Measurements from ENCODE around the gene KRI1. TPM values are rescaled to one million over a fixed set of nuclear protein-coding genes. Genes with fewer than 3 reads are reported as not detected.
"Not testable (repeated sequence)": the region's sequence is repeated elsewhere in the genome, so short reads cannot be mapped to it uniquely, and the experiment has no call there.

KRI1 gene
- total RNA-seq, 2 donors from 2014 or later = 14.4 to 37.7 TPM

DNA sequence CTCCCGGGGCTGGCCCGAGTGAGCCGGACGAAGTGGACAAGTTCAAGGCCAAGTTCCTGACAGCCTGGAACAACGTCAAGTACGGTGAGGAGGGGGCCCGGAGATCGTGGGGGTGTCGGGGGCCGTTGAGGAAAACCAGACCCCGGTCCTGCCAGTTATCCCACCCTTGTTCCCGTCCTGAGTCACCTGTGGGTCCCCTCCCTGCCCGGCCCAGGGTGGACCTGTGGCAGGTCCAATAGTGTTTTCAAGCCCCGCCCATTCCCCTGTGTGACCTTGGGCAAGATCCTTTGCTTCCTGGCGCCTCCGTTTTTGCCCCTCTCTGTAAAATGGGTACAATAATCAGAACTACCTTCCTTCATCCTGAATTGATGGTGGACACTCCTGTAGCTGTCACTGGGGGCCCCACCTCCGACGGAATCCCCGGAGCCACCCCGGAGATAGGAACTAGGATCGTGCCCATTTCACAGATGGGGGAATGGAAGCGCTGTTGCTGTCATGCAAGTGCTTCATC is 21.5 kb downstream of the KRI1 start:
- no peak for ATAC-seq (ENCODE audit: insufficient number of reproducible peaks, low FRiP score, low read depth)
- no peaks in the 10 kb centered on the region for H3K9me3 ChIP-seq
- TF ChIP-seq, protein P1, sequence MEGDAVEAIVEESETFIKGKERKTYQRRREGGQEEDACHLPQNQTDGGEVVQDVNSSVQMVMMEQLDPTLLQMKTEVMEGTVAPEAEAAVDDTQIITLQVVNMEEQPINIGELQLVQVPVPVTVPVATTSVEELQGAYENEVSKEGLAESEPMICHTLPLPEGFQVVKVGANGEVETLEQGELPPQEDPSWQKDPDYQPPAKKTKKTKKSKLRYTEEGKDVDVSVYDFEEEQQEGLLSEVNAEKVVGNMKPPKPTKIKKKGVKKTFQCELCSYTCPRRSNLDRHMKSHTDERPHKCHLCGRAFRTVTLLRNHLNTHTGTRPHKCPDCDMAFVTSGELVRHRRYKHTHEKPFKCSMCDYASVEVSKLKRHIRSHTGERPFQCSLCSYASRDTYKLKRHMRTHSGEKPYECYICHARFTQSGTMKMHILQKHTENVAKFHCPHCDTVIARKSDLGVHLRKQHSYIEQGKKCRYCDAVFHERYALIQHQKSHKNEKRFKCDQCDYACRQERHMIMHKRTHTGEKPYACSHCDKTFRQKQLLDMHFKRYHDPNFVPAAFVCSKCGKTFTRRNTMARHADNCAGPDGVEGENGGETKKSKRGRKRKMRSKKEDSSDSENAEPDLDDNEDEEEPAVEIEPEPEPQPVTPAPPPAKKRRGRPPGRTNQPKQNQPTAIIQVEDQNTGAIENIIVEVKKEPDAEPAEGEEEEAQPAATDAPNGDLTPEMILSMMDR (IDR thresholded peaks at IDR 0.05) = no peak
- peaks cover 12 to 18% of the 10 kb centered on the region in 2 donors for H3K4me1 ChIP-seq (ENCODE audit: control insufficient read depth in 1 of 2, low read depth in 2 of 2)
- peaks cover 11% of the 10 kb centered on the region for H3K36me3 ChIP-seq
- DNase-seq (ENCODE audit: low spot score) = no peak
- H3K27ac ChIP-seq = peak overlapping the region; percentile 81 to 82
- no peaks in the 10 kb centered on the region for H3K27me3 ChIP-seq (replicated peaks; ENCODE audit: insufficient read depth)
- H3K4me3 ChIP-seq = peak overlapping the region; percentile 98

DNA sequence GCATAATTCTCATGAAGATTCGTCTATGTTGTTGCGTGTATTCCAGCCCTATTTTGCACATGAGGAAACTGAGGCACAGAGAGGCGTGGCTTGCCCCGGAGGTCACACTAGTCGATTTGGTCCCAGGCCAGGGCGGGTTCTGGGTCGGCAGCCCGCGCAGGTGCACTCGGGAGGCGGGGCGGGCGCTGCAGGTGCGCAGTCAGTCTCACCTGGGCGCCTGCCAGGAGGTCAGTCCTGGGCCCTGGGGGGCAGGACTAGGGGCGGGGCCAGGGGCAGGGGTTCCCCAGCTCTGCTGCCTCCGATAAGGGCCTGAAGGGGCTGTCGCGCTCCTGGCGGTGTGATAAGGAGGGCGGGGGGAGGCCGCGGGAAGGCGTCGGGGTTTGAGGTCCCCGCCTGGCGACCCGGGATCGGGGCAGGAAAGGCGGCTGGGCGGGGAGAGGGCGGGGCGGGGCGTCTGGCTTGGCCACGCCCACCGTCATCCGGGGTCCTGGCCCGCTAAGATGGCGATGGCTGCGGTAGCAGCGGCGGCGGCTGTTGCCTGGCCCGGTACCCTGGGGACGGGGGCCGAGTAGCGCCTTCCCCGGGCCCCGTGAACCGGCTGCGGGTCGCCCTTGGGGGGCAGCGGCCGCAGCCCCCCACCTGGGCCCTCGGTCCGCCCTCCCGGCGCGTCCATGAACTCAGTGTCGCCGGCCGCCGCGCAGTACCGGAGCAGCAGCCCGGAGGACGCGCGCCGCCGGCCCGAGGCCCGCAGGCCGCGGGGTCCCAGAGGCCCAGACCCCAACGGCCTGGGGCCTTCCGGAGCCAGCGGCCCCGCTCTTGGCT is 22.2 kb downstream of the KRI1 start, which contains the start of gene ATG4D:
ATG4D (plus strand) TSS at position 485 of the 822 bp plus-strand sequence; CDS start at position 672, 187 bp downstream.
- ATAC-seq (ENCODE audit: insufficient number of reproducible peaks, low FRiP score, low read depth) (peak; percentile 84), DNase-seq (ENCODE audit: low spot score) (no peak)
- Histone ChIP-seq H3K36me3 (peaks cover 5% of the 10 kb centered on the region), H3K4me1 (ENCODE audit: control insufficient read depth in 1 of 2, low read depth in 2 of 2) (peaks cover 12 to 18% of the 10 kb centered on the region in 2 donors), H3K9me3 (no peaks in the 10 kb centered on the region), H3K27me3 (replicated peaks; ENCODE audit: insufficient read depth) (no peaks in the 10 kb centered on the region), H3K4me3 (peak within 1 kb of the TSS; percentile 98), H3K27ac (peak within 1 kb of the TSS; percentile 81 to 82)
- TF ChIP-seq, protein P1 (IDR thresholded peaks at IDR 0.05) = no peak

DNA sequence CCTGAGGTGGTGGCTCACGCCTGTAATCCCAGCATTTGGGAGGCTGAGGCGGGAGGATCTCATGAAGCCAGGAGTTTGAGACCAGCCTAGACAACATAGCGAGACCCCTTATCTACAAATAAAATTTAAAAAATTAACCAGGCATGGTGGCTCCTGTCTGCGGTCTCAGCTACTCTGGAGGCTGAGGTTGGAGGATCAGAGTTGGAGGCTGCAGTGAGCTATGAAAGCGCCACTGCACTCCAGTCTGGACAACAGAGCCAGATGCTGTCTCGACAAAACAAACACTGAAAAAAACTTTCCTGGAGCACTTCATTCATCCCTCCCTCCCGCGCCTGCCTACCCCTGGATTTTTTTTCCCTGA is 22.8 kb downstream of the KRI1 start:
- Histone ChIP-seq H3K4me3 (peak overlapping the region; percentile 98), H3K4me1 (ENCODE audit: control insufficient read depth in 1 of 2, low read depth in 2 of 2) (peaks cover 12 to 18% of the 10 kb centered on the region in 2 donors), H3K27me3 (replicated peaks; ENCODE audit: insufficient read depth) (no peaks in the 10 kb centered on the region), H3K27ac (no peak overlapping the region), H3K36me3 (peaks cover 5% of the 10 kb centered on the region), H3K9me3 (no peaks in the 10 kb centered on the region)
- DNase-seq (ENCODE audit: low spot score) (no peak), ATAC-seq (ENCODE audit: insufficient number of reproducible peaks, low FRiP score, low read depth) (no peak)
- TF ChIP-seq, protein P1 (IDR thresholded peaks at IDR 0.05) = no peak

DNA sequence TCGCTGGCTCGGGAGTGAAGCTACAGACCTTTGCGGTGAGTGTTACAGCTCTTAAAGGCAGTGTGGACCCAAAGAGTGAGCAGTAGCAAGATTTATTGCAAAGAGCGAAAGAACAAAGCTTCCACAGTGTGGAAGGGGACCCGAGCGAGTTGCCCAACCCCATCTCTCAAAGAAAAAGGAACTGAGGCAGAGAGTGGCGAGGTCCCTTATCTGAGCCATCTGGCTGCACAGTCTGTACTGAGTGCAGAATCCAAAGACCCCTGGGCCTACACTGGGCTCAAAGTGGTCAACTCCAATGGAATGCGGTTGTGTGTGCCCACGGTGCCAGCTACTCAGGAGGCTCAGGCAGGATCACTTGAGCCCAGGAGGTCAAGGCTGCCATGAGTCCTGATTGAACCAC is 26.8 kb downstream of the KRI1 start:
- not testable (repeated sequence) for H3K9me3 ChIP-seq; H3K4me3 ChIP-seq; H3K27me3 ChIP-seq (replicated peaks; ENCODE audit: insufficient read depth); ATAC-seq (ENCODE audit: insufficient number of reproducible peaks, low FRiP score, low read depth); H3K27ac ChIP-seq; H3K36me3 ChIP-seq; H3K4me1 ChIP-seq (ENCODE audit: control insufficient read depth in 1 of 2, low read depth in 2 of 2); DNase-seq (ENCODE audit: low spot score)

DNA sequence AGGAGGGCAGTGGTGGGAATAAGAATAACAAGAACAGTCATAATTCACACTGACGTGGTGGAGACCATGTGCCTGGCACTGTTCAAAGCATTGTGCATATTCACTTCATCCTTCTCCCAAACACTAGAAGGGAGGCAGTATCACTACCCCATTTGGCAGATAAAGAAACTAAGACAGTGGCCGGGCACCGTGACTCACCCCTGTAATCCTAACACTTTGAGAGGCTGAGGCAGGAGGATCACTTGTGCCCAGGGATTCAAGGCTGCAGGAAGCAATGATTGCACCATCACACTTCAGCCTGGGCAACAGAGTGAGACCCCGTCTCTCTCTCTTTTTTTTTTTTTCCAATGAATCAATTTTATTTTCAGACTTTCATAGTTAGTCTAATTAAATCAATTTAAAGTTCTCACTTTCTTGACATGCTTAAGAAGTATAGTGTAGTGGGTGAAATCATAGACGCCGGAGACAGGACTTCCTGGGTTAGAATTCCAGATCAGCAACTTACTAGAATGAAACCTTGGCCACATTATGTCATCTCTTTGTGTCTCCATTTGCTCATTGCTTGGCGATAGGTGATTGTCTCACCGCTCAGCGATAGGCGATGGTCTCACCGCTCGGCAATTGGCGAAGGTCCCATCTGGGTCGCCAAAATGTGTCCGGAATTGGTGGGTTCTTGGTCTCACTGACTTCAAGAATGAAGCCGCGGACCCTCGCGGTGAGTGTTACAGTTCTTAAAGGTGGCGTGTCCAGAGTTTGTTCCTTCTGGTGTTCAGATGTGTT is 27.4 kb downstream of the KRI1 start:
- Histone ChIP-seq H3K9me3 (no peaks in the 10 kb centered on the region), H3K27ac (no peak overlapping the region), H3K4me3 (no peak overlapping the region), H3K27me3 (replicated peaks; ENCODE audit: insufficient read depth) (no peaks in the 10 kb centered on the region), H3K36me3 (no peaks in the 10 kb centered on the region), H3K4me1 (ENCODE audit: control insufficient read depth in 1 of 2, low read depth in 2 of 2) (peaks cover 3 to 7% of the 10 kb centered on the region in 2 donors)
- TF ChIP-seq, protein P1 (IDR thresholded peaks at IDR 0.05) = no peak
- no peak for DNase-seq (ENCODE audit: low spot score)
- no peak for ATAC-seq (ENCODE audit: insufficient number of reproducible peaks, low FRiP score, low read depth)
